Measurements from ENCODE around the gene GPR171.

GPR171 gene

DNA sequence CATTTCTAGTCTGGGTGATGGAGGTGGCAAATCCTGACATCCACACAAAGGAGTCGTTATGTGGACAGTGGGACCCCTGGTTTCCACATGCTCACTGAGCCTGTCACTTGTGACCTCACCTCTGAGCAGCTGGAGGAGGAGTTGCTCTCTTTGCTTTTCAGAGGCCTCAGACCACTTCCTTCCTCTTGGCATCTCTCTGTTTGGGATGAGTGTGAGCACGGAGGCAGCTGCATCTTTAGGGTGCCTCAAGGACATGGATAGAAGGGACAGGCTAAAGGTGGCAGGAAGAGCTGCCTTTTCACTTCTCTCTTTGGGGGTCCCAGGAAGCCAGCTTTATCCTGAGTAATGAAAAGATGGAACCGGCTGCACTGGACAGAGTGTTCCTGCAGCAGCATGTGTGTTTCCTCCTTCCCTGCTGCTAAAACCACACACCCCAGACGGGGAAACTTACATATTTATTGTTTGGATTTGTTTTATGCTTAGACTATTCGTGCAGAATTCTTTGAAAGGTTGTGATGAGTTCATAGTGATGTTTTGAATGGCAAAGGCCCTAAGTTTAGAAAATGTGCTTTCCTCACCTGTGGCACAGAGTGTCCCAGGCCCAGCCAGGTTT is 31.8 kb downstream of the GPR171 start:
- peak; percentile 6 for DNase-seq

DNA sequence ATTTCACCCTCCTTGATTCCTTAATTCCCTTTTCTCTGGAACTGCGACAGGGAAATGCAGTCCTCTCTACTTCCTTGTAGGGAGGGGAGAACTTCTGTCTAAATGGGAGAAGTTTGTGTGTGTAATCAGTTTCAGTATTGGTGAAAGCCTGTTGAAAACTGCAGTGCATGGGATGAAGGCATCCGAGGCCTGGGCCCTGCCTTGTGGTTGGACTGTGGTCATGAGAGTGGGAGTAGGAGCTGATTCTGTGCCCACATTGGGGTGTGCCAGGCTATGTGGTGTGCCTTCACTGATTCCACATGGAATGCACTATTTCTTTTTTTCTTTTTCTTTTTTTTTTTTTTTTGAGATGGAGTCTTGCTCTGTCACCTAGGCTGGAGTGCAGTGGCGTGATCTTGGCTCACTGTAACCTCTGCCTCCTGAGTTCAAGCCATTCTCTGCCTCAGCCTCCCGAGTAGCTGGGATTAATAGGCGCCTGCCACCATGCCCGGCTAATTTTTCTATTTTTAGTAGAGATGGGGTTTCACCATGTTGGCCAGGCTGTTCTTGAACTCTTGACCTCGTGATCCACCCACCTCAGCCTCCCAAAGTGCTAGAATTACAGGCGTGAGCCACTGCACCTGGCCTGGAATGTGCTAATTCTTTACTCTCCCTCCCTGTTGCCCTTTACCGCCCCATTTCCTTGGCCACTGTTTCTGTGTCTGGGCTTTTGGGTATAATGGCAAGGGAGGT is 32.9 kb downstream of the GPR171 start:
- peak; percentile 48 for DNase-seq

DNA sequence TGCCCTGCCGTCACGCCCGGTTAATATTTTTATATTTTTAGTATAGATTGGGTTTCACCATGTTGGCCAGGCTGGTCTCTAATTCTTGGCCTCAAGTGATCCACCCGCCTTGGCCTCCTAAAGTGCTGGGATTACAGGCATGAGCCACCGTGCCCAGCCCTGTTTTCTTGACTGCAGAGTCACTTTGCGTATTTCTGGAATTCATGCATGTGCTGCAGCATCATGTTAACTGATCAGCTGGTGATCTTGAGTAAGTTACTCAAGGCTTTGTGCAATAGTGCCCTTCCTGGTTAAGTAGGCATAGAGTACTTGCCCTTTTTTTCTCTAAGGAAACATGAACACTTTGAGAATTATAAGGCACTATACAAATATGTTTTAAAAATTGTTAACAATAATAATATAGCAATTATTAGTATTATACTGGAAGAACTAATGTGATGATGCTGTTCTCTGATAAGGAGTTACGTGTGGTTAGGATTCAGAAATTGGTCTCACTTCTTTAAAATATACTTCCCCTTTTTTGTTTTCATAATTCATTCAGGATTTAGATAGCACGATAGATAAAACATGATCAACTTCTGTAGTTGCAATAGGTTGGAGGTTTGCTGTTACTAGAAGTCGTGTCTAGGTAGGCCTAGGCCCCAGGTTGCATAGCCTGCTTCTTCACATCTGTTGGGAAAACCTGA is 33.6 kb downstream of the GPR171 start:
- no peak for DNase-seq

GRCh38 chr3:151168269-151169094 is 34.5 kb downstream of the GPR171 start:
- DNase-seq = peak; percentile 80

- DNase-seq = no peak
These were observed 36.9 kb downstream of the GPR171 start for GRCh38 chr3:151166161-151166560.

- DNase-seq = no peak
These were observed 37.8 kb downstream of the GPR171 start for GRCh38 chr3:151165226-151165625.

- no peak for DNase-seq
These were observed 43.2 kb downstream of the GPR171 start for GRCh38 chr3:151159806-151160205.

GRCh38 chr3:151156618-151157216 is 46.3 kb downstream of the GPR171 start:
- peak; percentile 1 for DNase-seq

DNA sequence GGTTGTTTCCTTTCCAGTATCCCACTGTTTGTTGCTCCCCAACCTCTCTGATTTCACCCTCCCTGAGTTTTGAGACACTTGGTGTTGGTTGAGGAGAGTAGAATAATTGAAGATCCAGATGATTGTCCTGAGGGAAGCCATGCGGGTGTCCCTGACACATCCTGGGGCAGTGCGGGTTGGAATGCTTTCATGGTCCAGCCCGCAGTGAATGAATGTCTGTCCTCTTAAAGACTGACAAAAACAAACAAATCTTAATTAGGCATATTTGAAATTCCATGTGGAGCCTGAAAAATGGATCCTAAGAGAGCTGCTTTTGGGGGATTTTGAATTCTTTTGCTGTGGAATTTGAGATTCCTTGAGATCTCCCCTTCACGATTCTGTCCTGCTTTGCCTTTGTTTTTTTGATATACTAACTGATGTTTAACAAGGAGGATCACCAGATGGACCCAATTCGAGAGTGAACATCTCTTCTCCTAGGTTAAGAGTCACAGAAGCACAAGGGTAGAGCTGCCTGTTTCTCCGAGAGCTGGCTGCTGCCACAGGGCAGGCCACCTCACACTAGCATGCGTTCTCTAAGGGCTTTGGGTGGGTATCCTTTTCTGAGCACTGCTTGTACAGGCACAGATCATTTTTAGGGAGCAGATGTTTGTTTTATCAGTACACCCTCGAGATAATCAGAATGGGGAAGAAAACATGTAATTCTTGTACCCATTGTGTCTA is 47.4 kb downstream of the GPR171 start:
- DNase-seq = no peak

- no peak for DNase-seq
These were observed 48.5 kb downstream of the GPR171 start for GRCh38 chr3:151154566-151154965.

- DNase-seq = no peak
These were observed 50.4 kb downstream of the GPR171 start for GRCh38 chr3:151152455-151153079.

All from stimulated activated naive CD4-positive, alpha-beta T cell treated with Interleukin-2 at 50 U/mL for 16 hours (primary cell).